Measurements from ENCODE around the gene CFAP97.

The CFAP97 gene

DNA sequence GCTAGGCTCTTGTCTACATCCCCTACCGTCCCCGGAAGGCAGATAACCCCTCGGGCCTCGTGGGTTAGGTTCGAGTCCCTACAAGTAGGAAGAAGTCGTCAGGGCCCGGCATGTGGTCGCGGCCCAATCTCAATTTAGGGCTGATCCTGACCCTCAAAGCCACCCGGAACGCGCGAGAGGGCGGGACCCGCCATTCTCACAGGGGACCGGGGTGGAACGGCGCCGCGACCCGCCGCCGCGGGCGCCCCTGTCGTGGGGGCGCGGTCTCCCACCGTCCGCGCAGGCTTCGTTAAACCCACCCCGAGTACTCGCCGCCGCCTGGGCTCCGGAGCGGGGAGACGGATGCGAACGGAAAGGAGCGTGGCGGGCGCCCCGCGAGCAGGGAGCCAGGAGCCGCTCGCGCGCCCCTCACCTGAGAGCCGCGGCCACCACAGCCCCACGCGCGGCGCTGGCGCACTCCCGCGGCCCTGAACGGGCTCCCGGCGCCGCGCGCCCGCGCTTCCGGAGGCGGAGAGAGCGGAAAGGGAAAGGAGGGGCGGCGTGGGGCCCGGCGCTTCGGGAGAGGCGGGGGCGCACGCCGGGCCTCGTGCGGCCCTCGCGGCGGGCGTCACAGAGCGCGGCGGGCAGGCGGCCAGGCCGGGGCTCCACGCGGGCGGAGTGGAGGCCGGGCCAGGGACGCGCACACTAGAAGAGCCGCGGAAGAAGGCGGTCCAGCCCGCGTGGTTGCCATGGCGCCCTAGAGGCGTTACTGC lies at the start of gene CFAP97:
TSS of gene CFAP97 (minus strand) at position 515 of the 752 bp plus-strand sequence. CDS start 12,804 bp downstream, outside the sequence.
- peak within 1 kb of the TSS; percentile 98 for H3K27ac ChIP-seq
- TF ChIP-seq, protein P1, sequence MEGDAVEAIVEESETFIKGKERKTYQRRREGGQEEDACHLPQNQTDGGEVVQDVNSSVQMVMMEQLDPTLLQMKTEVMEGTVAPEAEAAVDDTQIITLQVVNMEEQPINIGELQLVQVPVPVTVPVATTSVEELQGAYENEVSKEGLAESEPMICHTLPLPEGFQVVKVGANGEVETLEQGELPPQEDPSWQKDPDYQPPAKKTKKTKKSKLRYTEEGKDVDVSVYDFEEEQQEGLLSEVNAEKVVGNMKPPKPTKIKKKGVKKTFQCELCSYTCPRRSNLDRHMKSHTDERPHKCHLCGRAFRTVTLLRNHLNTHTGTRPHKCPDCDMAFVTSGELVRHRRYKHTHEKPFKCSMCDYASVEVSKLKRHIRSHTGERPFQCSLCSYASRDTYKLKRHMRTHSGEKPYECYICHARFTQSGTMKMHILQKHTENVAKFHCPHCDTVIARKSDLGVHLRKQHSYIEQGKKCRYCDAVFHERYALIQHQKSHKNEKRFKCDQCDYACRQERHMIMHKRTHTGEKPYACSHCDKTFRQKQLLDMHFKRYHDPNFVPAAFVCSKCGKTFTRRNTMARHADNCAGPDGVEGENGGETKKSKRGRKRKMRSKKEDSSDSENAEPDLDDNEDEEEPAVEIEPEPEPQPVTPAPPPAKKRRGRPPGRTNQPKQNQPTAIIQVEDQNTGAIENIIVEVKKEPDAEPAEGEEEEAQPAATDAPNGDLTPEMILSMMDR (conservative IDR thresholded peaks at IDR 0.05): no peak

DNA sequence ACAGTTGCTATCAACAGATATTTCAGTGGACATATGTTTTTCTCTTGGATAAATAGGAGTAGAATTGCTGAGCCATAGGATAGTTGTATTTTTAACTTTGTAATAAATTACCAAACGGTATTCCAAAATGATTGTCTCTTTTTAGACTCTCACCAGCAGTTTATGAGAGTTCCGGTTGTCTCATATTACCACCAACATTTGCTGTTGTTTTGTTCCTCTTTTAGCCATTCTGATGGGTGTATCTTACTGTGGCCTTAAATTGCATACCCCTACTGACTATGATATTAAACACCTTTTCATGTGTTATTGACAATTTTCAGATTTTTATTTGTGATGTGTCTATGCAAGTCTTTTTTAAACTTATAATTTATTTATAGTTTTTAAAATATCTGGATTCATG lies 45.3 kb upstream of the CFAP97 start:
- no peak overlapping the region for H3K27ac ChIP-seq
- TF ChIP-seq, protein P1 (conservative IDR thresholded peaks at IDR 0.05): no peak

DNA sequence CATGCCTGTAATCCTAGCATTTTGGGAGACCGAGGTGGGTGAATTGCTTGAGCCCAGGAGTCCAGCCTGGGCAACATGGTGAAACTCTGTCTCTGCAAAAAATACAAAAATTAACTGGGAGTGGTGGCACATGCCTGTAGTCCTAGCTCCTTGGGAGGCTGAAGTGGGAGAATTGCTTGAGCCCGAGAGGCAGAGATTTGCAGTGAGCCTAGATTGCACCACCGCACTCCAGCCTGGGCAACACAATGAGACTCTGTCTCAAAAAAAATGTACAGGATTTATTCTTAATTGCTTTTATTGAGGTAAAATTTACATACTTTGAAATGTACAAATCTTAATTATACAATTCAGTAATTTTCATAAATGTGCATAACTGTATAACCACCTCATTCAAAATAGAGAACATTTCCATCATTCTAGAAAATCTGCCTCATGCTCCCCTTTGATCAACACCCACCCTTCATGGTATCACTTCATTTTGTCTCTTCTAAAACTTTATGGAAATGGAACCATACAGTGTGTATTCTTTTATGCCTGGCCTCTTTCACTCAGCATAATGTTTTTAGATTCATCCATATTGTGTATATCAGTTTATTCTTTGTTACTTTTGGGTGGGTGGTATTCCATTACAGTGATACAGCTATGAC lies 44.7 kb upstream of the CFAP97 start:
- TF ChIP-seq, protein P1 (conservative IDR thresholded peaks at IDR 0.05): no peak
- no peak overlapping the region for H3K27ac ChIP-seq

DNA sequence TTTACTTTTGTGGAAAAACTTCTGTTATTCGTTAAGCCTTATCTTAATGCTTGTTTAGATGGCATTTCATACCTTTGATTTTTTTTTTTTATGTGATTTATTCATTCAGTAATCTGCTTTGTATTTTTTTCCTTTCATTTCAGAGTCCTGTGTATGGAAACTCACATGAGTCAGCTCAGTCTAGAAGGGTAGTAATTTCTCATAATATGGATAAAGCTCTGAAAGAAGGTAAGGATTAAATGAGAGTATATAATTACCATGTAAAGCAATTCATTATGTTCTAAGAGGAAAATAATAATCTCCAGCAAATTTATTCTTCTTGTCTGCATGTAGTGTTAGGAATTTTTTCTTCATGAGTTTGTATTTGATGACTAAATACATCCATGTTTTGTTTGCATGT lies 43.4 kb upstream of the CFAP97 start:
- no peak overlapping the region for H3K27ac ChIP-seq
- TF ChIP-seq, protein P1 (conservative IDR thresholded peaks at IDR 0.05): no peak

DNA sequence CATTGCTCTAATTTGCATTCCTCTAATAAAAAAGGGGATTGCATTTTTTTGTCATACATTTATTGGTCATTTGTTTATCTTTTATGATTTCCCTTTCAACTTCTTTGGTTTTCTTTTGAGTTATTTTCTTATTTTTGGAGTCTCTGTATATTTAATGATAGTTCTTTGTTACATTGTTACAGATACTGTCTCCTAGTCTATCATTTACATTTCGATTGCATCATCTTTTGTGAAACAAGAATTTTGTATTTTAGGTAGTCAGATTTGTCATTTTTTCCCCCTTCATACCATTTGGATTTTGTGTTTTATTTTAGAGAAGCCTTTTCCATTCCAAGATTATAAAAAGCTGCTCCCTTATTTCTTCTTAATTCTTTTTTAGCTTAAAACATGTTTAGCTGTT lies 42.7 kb upstream of the CFAP97 start:
- no peak overlapping the region for H3K27ac ChIP-seq
- TF ChIP-seq, protein P1 (conservative IDR thresholded peaks at IDR 0.05): no peak

DNA sequence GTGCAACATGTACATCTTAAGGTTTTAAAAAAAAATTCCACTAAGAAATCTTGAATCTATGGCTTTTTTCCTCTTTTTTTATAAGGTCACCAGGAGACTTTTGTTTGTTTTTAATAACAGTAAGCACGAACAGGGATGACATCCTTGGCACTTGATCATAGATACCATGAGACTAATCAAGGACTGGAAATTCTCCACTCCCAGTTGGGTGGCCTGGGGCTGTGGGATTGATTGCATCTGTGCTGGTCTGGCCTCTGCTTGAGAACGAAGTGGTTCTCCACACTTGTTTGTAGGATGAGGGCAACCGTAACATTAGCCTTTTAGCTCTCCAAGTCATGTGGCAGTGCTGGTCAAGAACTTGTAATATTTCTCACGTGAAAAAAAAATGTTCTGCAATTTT lies 41.0 kb upstream of the CFAP97 start:
- H3K27ac ChIP-seq: no peak overlapping the region
- TF ChIP-seq, protein P1 (conservative IDR thresholded peaks at IDR 0.05): no peak

DNA sequence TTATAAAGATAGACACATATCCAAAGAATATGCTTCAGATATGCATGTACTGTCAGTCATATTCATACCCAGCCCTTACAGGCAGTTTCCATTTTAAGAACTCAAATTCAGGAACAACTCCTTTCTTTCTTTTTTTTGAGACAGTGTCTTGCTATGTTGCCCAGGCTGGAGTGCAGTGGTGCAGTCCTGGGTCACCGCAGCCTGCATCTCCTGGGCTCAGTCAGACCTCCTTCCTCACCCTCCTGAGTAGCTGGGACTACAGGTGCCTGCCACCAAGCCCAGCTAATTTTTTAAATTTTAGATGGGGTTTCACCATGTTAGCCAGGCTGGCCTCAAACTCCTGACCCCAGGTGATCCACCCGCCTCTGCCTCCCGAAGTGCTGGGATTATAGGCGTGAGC lies 40.1 kb upstream of the CFAP97 start:
- TF ChIP-seq, protein P1 (conservative IDR thresholded peaks at IDR 0.05): no peak

More for the DNA sequence above, 40.1 kb upstream of the CFAP97 start:
- H3K27ac ChIP-seq: no peak overlapping the region
